ENCODE results near the gene CT83. TPM values are rescaled to one million over a fixed set of nuclear protein-coding genes. Genes with fewer than 3 reads are reported as not detected.

Gene CT83
- not detected in 2 replicates for total RNA-seq (ENCODE audit: low replicate concordance)

GRCh38 chrX:116462822-116463221 is at the start of gene CT83:
TSS of gene CT83 (minus strand) at chrX:116462976. CDS start at chrX:116462856, 120 bp downstream.
- TF ChIP-seq CTCF (IDR thresholded peaks at IDR 0.05; ENCODE audit: insufficient read depth, low read length): no peak
- no peak for DNase-seq (ENCODE audit: low read depth)

GRCh38 chrX:116499780-116500179 is 37.0 kb upstream of the CT83 start:
- TF ChIP-seq CTCF (IDR thresholded peaks at IDR 0.05; ENCODE audit: insufficient read depth, low read length): no peak
- DNase-seq (ENCODE audit: low read depth): peak; percentile 0
- H3K4me3 ChIP-seq (ENCODE audit: low read depth, low read length): no peak overlapping the region

More at GRCh38 chrX:116462822-116463221, at the start of gene CT83:
- no peak within 1 kb of the TSS for H3K4me3 ChIP-seq (ENCODE audit: low read depth, low read length)

- H3K4me3 ChIP-seq (ENCODE audit: low read depth, low read length): no peak overlapping the region
Measured at GRCh38 chrX:116493271-116493670, 30.5 kb upstream of the CT83 start.

GRCh38 chrX:116490104-116490503 is 27.3 kb upstream of the CT83 start:
- peak; percentile 22 for TF ChIP-seq CTCF (IDR thresholded peaks at IDR 0.05; ENCODE audit: insufficient read depth, low read length)
- no peak overlapping the region for H3K4me3 ChIP-seq (ENCODE audit: low read depth, low read length)
- peak; percentile 1 for DNase-seq (ENCODE audit: low read depth)

More at GRCh38 chrX:116493271-116493670, 30.5 kb upstream of the CT83 start:
- no peak for TF ChIP-seq CTCF (IDR thresholded peaks at IDR 0.05; ENCODE audit: insufficient read depth, low read length)
- no peak for DNase-seq (ENCODE audit: low read depth)

GRCh38 chrX:116480059-116480458 is 17.3 kb upstream of the CT83 start:
- DNase-seq (ENCODE audit: low read depth): no peak
- H3K4me3 ChIP-seq (ENCODE audit: low read depth, low read length): no peak overlapping the region
- no peak for TF ChIP-seq CTCF (IDR thresholded peaks at IDR 0.05; ENCODE audit: insufficient read depth, low read length)

- TF ChIP-seq CTCF (IDR thresholded peaks at IDR 0.05; ENCODE audit: insufficient read depth, low read length): no peak
- no peak for DNase-seq (ENCODE audit: low read depth)
- no peak overlapping the region for H3K4me3 ChIP-seq (ENCODE audit: low read depth, low read length)
Measured at GRCh38 chrX:116449156-116449555, 13.6 kb downstream of the CT83 start.

- TF ChIP-seq CTCF (IDR thresholded peaks at IDR 0.05; ENCODE audit: insufficient read depth, low read length): no peak
- no peak for DNase-seq (ENCODE audit: low read depth)
- no peak within 1 kb of the TSS for H3K4me3 ChIP-seq (ENCODE audit: low read depth, low read length)
Measured at GRCh38 chrX:116436358-116436816, 26.4 kb downstream of the CT83 start, which contains the start of gene SLC6A14. TSS of gene SLC6A14 (plus strand) at chrX:116436606. CDS start at chrX:116436710, 104 bp downstream.

Measured in fibroblast of the aortic adventitia (primary cell).